Hematopoietic multipotent progenitor cell treated with erythropoietin and hydrocortisone succinate and interleukin-3 and kit ligand, for 17 days (in vitro differentiated cells): ENCODE results near the gene RNU7-1.

ENCODE experiments used
- DNase-seq: peaks from one replicate; pipeline ENCODE4 v3.0.0-alpha.2; 2015; ENCODE audit warnings: low spot score

RNU7-1 gene

DNA sequence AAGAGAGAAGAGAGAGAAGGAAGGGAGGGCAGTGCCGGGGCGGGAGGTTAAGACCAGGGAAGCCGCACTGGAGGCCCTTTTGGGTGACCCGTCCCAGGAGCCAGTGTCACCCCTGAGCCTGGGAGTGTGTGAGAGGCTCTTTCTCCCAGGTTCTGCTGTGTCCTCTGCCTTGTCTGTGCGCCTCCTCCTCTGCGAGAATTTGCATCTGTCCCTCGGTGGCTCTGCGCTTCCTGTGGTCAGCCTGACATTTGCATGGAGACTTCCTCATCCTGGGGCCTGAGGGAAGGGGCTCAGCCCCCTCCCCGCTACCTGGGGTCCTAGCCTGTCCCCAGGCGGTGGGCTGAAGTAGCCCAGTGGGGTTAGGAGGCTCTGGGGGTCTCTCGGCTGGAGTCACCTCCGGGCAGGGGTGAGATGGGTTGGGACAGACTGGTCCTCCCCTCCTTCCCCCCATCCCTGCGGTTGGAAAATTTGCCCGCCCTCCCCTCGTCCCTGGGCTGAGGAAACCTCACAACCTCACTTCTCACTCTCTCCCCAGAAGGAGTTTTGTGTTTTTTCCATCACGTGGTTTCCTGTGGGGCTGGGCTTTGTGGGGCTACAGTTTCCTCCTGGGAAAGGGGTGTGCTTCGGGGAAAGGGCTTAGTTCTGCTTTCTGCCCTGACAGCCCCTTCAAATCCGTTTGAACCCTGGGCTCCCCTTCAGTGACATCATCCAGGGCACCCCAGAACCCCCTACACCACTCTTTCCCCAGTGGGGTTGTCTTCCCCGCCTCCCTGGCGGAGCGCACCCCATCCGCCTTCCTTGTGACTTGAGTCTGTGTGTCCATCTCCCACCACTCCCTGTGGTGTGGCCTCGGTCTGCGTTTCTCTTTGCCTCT is 10.1 kb downstream of the RNU7-1 start:
- DNase-seq = no peak

DNA sequence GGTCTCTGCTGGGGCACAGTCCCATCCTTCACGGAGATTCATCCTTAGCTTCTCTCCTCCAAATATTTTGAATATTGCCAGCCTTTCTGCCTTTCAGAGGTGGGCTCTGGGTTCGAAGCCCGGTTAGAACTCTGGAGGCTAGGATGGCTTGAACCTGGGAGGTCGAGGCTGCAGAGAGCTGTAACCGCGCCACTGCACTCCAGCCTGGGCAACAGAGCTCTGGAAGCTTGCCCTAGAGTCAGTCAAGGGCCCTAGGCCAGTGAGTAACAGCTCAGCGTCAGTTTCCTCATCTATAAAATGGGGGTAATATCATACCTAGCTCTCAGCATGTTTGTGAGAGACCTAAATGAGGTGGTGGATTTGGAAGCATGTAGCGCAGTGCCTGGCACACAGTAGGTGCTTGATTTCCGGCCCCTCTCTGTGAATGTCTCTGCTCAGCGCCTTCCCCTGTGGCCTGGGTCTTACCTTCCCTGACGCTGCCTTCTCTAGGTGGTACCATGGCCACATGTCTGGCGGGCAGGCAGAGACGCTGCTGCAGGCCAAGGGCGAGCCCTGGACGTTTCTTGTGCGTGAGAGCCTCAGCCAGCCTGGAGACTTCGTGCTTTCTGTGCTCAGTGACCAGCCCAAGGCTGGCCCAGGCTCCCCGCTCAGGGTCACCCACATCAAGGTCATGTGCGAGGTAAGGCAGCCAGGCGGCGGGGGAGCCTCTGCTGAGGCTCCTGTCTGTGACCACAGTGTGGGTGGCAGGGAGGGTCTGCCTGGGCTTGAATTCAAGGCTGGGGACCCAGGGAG is 10.9 kb downstream of the RNU7-1 start:
- no peak for DNase-seq

DNA sequence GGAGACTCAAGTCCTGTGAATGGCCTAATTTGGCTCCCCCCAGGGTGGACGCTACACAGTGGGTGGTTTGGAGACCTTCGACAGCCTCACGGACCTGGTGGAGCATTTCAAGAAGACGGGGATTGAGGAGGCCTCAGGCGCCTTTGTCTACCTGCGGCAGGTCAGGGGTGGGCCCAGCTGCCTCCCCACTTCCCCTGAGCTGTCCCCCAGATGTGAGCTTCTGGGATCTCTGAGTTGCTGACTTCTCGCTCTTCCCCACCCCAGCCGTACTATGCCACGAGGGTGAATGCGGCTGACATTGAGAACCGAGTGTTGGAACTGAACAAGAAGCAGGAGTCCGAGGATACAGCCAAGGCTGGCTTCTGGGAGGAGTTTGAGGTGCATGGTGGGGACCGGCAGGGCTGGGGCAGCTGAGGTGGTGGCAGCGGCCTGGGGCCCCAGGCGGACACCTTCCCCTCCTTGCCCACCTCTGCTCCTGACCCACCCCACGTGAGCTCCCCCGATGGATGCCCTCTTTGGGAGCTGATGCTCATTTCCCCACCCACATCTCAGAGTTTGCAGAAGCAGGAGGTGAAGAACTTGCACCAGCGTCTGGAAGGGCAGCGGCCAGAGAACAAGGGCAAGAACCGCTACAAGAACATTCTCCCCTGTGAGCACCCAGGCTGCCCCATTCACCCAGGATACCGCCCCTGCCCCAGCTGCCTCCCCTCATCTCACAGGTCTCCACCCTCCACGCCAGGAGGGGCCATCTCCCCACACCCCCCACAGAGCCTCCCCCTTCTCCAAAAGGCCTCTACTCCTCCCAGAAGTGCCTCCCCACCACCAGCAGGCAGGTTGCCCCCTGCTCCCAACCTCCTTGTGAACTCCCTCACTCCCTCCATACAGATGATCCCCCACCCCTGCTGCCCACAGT is 11.7 kb downstream of the RNU7-1 start:
- no peak for DNase-seq

DNA sequence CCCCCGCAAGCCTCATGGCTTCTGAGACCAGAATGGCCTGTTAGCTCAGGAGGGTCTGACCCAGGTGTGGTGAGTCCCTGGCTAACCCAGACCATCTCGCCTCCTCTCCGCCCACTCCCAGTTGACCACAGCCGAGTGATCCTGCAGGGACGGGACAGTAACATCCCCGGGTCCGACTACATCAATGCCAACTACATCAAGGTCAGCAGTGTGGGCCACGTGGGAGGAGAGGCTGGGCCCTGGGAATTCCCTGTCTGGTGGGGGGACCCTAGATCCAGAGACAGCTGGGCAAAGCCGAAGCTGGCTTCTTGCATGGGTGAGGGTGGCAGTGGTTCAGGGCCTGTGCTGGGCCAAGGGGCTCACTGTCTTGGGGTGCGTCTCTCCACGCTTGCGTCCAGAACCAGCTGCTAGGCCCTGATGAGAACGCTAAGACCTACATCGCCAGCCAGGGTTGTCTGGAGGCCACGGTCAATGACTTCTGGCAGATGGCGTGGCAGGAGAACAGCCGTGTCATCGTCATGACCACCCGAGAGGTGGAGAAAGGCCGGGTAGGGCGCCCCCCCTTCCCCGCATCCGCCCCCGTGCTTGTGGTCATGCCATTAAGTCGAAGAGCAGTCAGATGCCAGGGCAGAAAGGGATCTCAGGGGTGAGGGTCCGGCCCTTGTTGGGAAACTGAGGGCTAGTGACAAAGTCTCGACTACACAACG is 12.6 kb downstream of the RNU7-1 start:
- DNase-seq = no peak

DNA sequence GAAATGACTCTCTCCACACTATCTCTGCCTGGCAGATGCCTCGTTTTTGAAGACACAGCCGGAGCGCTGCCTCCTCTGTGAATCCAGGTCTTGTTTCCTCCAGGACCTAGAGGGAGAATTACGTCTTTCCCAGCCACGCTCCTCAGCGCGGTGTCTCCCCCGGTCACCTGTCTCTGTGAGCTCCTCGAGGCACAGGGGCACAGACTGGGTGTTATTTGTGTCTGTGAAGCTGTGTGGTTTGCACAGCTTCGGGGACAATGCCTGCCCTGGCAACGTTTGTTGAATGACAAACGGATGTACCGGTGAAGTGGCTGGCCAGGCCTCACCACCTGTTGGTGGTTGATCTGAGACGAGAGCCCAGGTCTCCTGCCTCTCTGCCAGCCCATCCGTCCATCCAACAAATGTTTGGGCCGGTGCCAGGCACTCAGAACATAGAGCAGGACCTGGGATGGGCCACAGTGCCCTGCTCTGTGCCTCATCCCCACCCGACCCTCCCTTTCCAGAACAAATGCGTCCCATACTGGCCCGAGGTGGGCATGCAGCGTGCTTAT is 13.6 kb downstream of the RNU7-1 start:
- no peak for DNase-seq

DNA sequence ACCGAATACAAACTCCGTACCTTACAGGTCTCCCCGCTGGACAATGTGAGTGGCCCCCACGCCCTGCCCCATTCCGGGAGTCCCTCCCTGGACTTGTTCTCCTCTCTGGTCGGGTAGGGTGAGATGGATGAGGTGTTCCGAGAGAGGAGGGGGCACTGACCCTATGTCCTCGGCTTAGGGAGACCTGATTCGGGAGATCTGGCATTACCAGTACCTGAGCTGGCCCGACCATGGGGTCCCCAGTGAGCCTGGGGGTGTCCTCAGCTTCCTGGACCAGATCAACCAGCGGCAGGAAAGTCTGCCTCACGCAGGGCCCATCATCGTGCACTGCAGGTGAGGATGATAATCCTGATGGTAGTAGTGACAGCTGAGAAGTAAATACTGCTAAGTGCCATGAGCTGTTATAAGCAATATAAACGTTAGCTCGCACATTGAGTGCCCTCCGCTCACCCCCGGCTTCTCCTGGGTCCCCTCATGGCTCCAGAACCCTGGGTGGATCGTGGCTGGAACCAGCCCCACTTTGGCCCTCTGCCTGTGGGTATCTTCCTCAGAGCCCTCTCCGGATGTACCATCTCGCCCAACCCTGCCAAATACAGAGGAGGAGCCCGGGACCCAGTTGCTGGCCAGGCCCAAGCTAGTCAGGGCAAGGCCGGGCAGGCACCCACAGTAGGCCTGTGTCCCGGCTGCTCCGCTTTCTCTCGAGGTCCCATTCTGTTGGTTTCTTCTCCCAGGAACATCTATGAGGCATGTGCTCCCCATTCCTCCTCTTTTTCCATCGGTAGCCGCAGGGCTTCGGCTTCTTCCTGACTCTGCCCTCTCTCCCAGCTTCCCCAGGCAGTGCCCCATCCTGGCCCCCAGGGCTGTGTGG is 14.4 kb downstream of the RNU7-1 start:
- DNase-seq = no peak

DNA sequence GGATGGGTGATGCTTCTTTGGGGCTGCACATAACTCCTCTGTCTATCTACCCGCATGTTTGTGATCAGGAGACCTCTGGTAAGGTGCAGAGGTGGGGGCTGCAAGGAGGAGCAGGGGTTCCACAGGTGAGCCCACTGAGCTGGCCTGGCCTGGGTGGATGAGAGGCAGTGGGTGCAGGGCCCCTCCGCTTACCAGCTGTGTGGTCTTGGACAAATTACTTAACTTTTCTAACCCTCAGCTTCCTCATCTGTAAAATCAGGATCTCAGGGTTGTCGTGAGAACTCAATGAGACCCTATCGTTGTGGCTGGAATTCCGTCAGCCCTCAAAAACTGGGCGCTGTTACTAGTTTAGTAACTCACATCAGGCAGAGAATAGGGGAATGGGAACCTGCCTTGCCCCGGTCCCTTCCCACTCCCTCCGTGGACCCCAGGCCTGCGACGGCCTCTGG is 15.0 kb downstream of the RNU7-1 start:
- no peak for DNase-seq

DNA sequence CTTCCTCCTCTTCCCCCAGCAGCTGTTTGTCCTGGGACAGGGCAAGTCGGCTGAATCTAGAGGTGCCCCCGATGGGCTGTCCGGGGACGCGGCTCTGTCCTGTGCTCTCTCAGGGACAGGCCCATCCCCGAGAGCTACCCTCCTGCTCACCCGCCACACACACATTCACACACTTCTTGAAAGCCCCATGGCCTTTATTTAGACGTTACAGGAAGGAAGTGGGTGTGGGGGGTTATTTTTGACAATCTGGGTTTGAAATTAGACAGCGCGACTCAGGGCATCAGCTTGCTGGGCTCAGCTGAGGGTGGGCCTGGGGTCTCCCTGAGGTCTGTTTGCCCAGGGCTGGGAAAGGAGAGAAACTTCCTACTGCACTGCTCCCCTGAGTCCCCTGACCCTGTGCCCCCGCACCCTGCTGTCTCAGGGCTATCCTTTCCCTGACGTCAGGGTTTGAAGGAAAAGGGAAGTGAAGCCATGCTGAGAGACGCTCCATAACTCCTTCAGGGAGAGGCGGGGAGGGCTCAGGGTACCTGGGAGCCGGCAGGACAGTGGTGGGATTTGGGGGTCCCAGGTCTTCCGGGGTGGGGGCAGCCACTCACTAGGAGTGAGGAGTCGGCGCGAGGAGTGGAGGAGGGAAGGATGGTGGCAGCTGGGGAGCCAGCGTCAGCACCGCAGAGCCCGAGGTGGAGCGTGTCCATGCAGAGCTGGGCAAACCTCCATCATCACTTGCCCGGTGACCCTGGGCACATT is 15.6 kb downstream of the RNU7-1 start:
- no peak for DNase-seq

DNA sequence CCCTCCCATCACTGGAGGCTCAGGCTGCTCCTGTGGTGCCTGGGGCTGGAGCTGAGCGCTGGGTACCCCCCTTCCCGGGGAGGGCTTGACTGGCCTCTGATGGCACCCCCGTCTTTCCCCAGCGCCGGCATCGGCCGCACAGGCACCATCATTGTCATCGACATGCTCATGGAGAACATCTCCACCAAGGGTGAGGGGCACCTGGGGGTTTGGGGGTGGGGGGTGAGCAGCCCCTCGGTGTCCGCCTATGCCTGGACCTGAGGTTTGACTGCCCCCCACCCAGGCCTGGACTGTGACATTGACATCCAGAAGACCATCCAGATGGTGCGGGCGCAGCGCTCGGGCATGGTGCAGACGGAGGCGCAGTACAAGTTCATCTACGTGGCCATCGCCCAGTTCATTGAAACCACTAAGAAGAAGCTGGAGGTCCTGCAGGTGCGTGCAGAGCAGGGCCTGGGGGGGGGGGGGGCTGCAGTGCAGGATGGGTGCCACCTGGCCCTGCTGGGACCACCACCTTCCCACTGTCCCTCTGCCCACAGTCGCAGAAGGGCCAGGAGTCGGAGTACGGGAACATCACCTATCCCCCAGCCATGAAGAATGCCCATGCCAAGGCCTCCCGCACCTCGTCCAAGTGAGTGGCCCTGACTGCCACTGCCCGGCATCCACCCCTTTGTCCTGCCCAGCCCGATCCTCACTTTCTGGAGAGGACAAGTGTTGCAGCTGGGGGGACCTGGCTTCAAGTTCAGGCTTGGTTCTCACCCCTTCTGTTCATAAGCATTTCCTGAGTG is 16.4 kb downstream of the RNU7-1 start:
- DNase-seq = no peak

DNA sequence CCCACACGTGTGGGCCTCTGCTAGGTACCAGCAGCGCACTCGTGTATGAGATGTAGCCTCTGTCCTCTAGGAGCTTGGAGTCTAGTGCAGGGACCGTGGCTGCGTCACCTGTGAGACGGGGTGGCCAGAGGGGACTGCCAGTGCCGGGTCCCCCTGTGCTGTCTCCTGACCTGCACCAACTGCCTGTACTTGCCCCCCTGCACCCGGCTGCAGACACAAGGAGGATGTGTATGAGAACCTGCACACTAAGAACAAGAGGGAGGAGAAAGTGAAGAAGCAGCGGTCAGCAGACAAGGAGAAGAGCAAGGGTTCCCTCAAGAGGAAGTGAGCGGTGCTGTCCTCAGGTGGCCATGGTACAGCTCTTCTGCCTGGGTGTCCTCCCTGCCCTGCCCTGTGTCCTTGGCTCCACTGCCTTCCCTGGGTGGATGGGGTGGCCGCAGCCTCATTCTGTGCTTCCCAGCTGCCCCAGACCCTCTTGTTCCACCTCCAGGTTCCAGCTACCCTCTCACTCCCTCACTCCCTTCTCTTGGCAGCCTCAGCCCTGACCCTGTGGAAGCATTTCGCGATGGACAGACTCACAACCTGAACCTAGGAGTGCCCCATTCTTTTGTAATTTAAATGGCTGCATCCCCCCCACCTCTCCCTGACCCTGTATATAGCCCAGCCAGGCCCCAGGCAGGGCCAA is 17.1 kb downstream of the RNU7-1 start:
- DNase-seq = peak; percentile 62

DNA sequence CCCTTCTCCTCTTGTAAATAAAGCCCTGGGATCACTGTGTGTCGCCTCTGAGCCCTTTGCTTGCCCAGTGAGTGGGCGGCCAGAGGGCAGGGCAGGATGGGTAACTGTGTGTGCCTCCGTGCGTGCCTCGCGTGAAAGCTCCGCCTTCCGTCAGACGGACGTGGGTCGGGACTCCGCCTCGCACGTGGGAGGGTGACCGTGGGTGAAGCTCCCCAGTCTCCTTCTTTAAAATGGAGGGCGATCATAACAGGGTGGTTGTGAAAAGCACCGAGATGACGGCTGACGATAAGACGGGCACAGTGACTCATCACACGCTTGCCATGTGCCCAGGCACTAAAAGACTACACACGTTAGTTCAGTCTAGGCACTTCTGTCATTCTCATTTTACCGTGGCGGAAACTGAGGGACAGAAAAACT is 17.7 kb downstream of the RNU7-1 start:
- peak; percentile 93 for DNase-seq

DNA sequence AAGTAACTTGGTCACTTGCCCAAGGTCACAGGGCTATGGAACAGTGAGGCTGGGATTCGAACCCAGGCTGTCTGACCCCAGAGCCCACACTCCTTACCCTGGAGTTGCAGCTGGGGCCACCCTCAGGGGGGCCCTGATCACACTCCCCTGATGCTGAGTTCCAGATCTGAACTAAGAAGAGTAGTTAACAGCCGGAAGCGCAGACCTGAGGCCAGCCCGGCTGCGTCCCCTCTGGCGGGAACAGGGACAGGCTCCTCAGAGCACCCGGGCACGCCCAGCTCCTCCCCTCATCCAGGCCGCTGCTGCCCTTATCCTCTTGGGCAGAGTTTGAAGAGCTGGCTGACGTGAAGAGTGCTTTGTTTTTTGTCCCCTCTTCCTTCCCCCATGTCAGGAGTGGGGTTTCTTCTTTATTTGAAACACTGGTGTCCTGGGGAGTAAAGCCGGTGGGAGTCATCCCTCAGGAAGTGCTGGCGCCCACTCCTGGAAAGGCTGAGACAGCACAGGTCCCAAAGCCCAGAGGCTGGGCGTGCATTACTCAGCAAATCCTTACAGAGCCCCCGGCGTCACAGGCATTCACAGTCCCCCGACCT is 18.2 kb downstream of the RNU7-1 start:
- peak; percentile 81 for DNase-seq

DNA sequence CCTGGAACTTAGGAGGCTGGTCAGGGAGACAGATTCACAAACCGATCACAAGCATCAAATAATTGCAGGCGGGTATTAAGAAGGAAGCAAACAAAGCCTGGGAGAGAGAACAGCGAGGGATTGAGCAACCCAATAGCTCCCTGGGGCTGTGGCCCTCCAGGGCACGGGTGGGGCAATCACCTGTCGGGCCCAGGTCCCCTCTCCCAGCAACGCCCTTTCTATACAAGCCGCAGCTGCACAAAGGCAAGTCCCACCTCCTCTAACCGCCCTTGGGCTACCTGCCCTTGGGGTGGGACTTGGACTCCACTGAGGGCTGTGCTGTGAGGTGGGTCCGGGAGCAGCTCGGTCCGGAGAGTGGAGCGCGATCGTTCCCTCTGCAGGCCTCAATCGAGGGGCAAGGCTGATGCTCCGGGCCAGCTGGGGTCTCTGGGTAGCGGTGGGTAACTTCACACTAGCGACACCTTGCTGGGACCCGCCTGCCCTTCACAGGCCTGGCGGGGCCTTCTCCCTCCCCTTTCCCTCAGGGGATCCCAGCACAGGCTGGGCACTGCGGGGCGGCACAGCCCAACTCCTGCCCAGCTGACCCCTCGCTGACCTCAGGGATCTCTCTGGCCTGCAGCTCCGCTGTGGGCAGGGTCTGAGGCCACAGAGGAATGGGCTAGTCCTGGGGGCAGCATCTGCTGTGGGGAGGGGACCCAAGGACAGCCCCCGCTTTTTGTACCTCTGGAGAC is 18.8 kb downstream of the RNU7-1 start:
- DNase-seq = no peak

DNA sequence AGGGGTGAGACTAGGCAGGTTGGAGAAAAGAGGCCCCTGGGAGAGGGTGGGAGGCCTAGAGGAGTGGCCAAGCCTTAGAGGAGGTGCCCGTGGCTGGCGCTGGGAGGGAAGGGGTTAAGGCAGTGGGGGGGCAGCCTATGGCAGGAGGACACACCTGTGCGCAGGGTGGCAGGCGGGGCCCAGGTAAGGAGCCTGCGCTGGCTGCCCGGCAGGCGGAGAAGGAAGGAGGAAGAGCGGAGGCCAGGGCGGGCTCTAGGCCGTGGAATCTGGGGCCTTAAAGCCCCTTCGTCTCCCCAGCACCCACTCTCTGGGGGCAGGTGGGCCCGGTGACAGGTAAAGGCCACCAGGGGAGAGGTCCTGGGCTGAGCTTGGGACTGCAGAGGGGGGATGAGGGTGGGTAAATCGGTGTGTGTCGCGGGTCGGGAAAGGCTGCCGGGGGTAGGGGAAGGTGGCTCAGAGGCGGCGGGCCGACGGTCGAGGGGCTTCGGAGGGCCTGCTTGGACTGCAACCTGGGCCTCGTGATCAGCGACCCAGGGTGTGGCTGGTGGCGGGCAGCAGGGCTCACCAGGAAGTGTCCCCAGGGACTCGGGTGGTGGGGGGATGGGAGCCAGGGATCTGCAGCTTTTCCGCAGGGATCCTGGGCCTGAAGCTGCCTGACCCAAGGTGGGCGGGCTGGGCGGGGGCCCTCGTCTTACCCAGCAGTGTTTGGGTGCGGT is 19.6 kb downstream of the RNU7-1 start:
- DNase-seq = no peak

DNA sequence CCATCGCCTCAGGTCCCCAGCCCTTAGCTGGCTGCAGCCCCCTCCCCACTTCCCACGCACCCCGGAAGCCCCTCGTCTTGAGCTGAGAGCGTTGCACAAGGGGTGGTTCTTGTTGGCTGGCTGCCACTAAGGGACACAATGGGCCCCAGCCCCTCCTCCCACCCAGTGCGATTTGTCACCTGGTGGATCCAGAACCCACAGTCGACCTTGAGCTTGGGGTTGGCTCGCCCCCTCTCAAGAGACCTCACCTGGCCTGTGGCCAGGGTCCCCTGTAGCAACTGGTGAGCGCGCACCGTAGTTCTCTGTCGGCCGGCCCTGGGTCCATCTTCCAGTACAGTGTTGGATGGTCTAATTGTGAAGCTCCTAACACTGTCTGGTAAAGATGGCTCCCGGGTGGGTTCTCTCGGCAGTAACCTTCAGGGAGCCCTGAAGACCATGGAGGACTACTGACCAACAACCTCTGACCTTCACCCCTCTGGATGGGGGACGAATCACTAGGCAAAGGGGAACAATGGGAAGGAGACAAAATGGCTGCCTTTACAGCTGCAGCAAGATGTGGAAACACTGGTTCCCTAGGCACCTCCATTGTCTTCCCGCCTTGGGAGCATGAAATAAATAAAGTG is 20.3 kb downstream of the RNU7-1 start:
- DNase-seq = no peak

DNA sequence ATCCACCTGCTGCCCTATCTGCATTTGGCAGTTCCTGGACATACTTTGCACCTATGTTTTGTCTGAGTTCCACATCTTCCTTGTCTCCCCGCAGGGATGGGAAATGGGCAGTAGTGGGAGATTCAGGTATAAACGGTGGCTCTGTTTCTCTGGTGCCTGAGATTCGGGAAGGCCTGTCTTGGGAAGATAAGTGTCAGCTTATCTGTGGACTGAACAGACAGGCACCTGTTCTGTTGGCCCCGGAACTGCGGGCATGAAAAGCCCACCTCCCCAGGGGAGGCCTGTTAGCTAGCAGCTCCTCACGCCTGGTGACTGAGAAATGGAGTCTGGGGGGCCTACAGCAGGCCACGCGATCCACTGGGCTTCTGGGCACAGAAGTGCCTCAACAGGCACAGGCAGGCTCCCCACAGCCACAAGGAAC is 21.0 kb downstream of the RNU7-1 start:
- DNase-seq = peak; percentile 48
